Measurements from ENCODE around the gene P4HA1. TPM values are rescaled to one million over a fixed set of nuclear protein-coding genes. Genes with fewer than 3 reads are reported as not detected.

Gene P4HA1
- total RNA-seq, 1 donor from 2014 or later, result 116 TPM

DNA sequence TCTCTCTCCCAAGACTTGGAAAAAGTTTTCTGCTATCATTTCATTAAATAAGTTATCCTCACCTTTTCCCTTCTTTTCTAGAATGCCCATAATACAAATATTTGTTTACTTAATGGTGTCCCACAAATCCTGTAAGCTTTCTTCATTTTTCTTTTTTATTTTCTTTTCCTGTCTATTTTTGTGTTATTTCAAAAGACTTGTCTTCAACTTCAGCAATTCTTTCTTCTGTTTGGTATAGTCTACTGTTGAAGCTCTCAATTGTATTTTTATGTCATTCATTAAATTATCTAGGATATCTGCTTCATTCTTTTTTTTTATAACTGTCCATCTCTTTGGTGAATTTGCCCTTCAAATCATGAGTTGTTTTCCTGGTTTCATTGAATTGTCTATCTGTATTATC, 117.0 kb downstream of the P4HA1 start:
- no peak for DNase-seq (ENCODE audit: low read depth)
- TF ChIP-seq, protein P1, sequence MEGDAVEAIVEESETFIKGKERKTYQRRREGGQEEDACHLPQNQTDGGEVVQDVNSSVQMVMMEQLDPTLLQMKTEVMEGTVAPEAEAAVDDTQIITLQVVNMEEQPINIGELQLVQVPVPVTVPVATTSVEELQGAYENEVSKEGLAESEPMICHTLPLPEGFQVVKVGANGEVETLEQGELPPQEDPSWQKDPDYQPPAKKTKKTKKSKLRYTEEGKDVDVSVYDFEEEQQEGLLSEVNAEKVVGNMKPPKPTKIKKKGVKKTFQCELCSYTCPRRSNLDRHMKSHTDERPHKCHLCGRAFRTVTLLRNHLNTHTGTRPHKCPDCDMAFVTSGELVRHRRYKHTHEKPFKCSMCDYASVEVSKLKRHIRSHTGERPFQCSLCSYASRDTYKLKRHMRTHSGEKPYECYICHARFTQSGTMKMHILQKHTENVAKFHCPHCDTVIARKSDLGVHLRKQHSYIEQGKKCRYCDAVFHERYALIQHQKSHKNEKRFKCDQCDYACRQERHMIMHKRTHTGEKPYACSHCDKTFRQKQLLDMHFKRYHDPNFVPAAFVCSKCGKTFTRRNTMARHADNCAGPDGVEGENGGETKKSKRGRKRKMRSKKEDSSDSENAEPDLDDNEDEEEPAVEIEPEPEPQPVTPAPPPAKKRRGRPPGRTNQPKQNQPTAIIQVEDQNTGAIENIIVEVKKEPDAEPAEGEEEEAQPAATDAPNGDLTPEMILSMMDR (conservative IDR thresholded peaks at IDR 0.05; ENCODE audit: low read depth, low read length), result no peak
- no peak overlapping the region for H3K4me3 ChIP-seq (ENCODE audit: low read depth, low read length)

DNA sequence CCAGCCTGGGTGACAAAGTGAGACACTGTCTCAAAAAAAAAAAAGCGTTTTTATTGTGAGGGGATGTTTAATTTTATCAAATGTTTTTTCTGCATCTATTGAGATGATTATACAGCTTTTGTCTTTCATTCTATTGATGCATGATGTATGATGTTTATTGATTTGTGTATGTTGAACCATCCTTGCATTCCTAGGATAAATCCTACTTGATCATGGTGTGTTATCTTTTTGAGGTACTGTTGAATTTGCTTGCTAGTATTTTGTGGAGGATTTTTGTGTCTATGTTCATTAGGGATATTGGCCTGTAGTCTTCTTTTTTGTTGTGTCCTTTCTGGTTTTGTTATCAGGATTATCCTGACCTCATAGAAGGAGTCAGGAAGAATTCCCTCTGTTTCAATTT, 119.8 kb downstream of the P4HA1 start:
- TF ChIP-seq, protein P1 (conservative IDR thresholded peaks at IDR 0.05; ENCODE audit: low read depth, low read length), result no peak
- DNase-seq (ENCODE audit: low read depth), result no peak
- no peak overlapping the region for H3K4me3 ChIP-seq (ENCODE audit: low read depth, low read length)

Other genes starting within 250 kb of the P4HA1 start
- gene OIT3, start 203.1 kb downstream of the P4HA1 start, total RNA-seq, result 0.29 TPM in 1 of 2 replicates, not detected in the other
- gene PLA2G12B, start 142.1 kb downstream of the P4HA1 start, total RNA-seq, result not detected in 2 replicates
- 2.9 and 3.6 TPM in 2 replicates for gene NUDT13, start 13.6 kb upstream of the P4HA1 start, total RNA-seq
- gene ECD, start 71.1 kb upstream of the P4HA1 start, total RNA-seq, result 26.0 and 38.8 TPM in 2 replicates
- 4.3 and 8.4 TPM in 2 replicates for gene FAM149B1, start 71.3 kb upstream of the P4HA1 start, total RNA-seq
- gene DNAJC9, start 150.4 kb upstream of the P4HA1 start, total RNA-seq, result 69.0 and 96.4 TPM in 2 replicates
- 51.1 and 86.9 TPM in 2 replicates for gene MRPS16, start 155.8 kb upstream of the P4HA1 start, total RNA-seq